HepG2 (cell line): ENCODE data around the gene GPR42. TPM values are rescaled to one million over a fixed set of nuclear protein-coding genes. Genes with fewer than 3 reads are reported as not detected.

Source experiments
- CBX5 ChIP-seq: sonication (generic); formaldehyde crosslinking; IDR thresholded peaks from 2 replicates; pipeline ENCODE4 v1.4.0; 2020; ENCODE audit warnings: missing genetic modification reagents, borderline replicate concordance
- CHCHD3 ChIP-seq: sonication (generic); formaldehyde crosslinking; IDR thresholded peaks from 2 replicates; pipeline ENCODE4 v1.8.0; 2022; ENCODE audit warnings: mild to moderate bottlenecking, missing genetic modification reagents, moderate library complexity
- CREM ChIP-seq, 2 experiments: sonication (generic) in 1 of 2; formaldehyde crosslinking in 1 of 2; IDR thresholded peaks; 2 replicates each; pipeline versions ENCODE4 v1.4.0 to v1.6.1; 2016 to 2020; ENCODE audit warnings: antibody characterized with exemption in 1 of 2, mild to moderate bottlenecking in 1 of 2, missing genetic modification reagents in 1 of 2
- DPF2 ChIP-seq: sonication (generic); formaldehyde crosslinking; IDR thresholded peaks from 2 replicates; pipeline ENCODE4 v1.4.0; 2020; ENCODE audit warnings: mild to moderate bottlenecking, low read depth, missing genetic modification reagents, borderline replicate concordance
- GATAD1 ChIP-seq: IDR thresholded peaks from 2 replicates; pipeline ENCODE4 v1.6.1; 2016; ENCODE audit warnings: missing genetic modification reagents, missing compliant biosample characterization
- HNRNPLL ChIP-seq: fragments of 200-400 bp; formaldehyde crosslinking; IDR thresholded peaks from 2 replicates; pipeline ENCODE4 v1.6.1; 2017; ENCODE audit warnings: mild to moderate bottlenecking, low read depth, low read length; ENCODE audit not compliant: poor library complexity, severe bottlenecking
- IRF2 ChIP-seq: IDR thresholded peaks from 2 replicates; pipeline ENCODE4 v1.6.1; 2018; ENCODE audit warnings: missing genetic modification reagents, missing compliant biosample characterization
- KLF13 ChIP-seq: sonication (generic); formaldehyde crosslinking; IDR thresholded peaks from 2 replicates; pipeline ENCODE4 v1.4.0; 2020; ENCODE audit warnings: mild to moderate bottlenecking, missing genetic modification reagents
- MEF2D ChIP-seq: sonication (generic); formaldehyde crosslinking; IDR thresholded peaks from 2 replicates; pipeline ENCODE4 v1.5.1; 2020; ENCODE audit warnings: mild to moderate bottlenecking, missing genetic modification reagents
- MLX ChIP-seq: IDR thresholded peaks from 2 replicates; pipeline ENCODE4 v1.6.1; 2016
- NFRKB ChIP-seq: fragments of 450-650 bp; IDR thresholded peaks from 2 replicates; pipeline ENCODE4 v1.6.1; 2017
- NFYB ChIP-seq: sonication (generic); formaldehyde crosslinking; IDR thresholded peaks from 2 replicates; pipeline ENCODE4 v1.4.0; 2020; ENCODE audit warnings: missing genetic modification reagents
- NR2C2 ChIP-seq: sonication (generic); formaldehyde crosslinking; IDR thresholded peaks from 2 replicates; pipeline ENCODE4 v1.4.0; 2020; ENCODE audit warnings: missing genetic modification reagents, mild to moderate bottlenecking, moderate library complexity, borderline replicate concordance
- PAF1 ChIP-seq: IDR thresholded peaks from 2 replicates; pipeline ENCODE4 v1.6.1; 2016; ENCODE audit warnings: missing genetic modification reagents, missing compliant biosample characterization
- POLR2AphosphoS2 ChIP-seq: IDR thresholded peaks from 2 replicates; pipeline ENCODE4 v1.6.1; 2011; ENCODE audit warnings: low read depth, low read length, improper control_type of control experiment
- RAD21 ChIP-seq: fragments of 450-650 bp; formaldehyde crosslinking; IDR thresholded peaks from 2 replicates; pipeline ENCODE4 v1.5.0; 2020; ENCODE audit warnings: mild to moderate bottlenecking
- RBFOX2 ChIP-seq: fragments of 200-400 bp; formaldehyde crosslinking; IDR thresholded peaks from 2 replicates; pipeline ENCODE4 v1.6.1; 2017; ENCODE audit warnings: low read depth, mild to moderate bottlenecking, low read length
- RCOR2 ChIP-seq: IDR thresholded peaks from 2 replicates; pipeline ENCODE4 v1.6.1; 2016; ENCODE audit warnings: missing biosample characterization, missing genetic modification reagents
- SIN3A ChIP-seq: IDR thresholded peaks from 2 replicates; pipeline ENCODE4 v1.6.1; 2011; ENCODE audit warnings: low read depth, mild to moderate bottlenecking, control low read depth, low read length, borderline replicate concordance
- TSC22D2 ChIP-seq: sonication (generic); formaldehyde crosslinking; IDR thresholded peaks from 2 replicates; pipeline ENCODE4 v1.5.1; 2020; ENCODE audit warnings: missing genetic modification reagents, mild to moderate bottlenecking, borderline replicate concordance
- YEATS4 ChIP-seq: sonication (generic); formaldehyde crosslinking; IDR thresholded peaks from 2 replicates; pipeline ENCODE4 v1.4.0; 2020; ENCODE audit warnings: missing genetic modification reagents, borderline replicate concordance
- ZFP41 ChIP-seq: sonication (generic); formaldehyde crosslinking; IDR thresholded peaks from 2 replicates; pipeline ENCODE4 v1.4.0; 2020; ENCODE audit warnings: mild to moderate bottlenecking, missing genetic modification reagents, borderline replicate concordance
- ZFX ChIP-seq: sonication (generic); formaldehyde crosslinking; IDR thresholded peaks from 2 replicates; pipeline ENCODE4 v1.4.0; 2020; ENCODE audit warnings: mild to moderate bottlenecking, low read depth, missing genetic modification reagents, moderate library complexity
- ZNF274 ChIP-seq: sonication (generic); formaldehyde crosslinking; IDR thresholded peaks from 2 replicates; pipeline ENCODE4 v1.5.1; 2020; ENCODE audit warnings: mild to moderate bottlenecking, missing genetic modification reagents
- ZNF3 ChIP-seq: IDR thresholded peaks from 2 replicates; pipeline ENCODE4 v1.7.0; 2017; ENCODE audit warnings: inconsistent platforms
- ZNF335 ChIP-seq: sonication (generic); formaldehyde crosslinking; IDR thresholded peaks from 2 replicates; pipeline ENCODE4 v1.4.0; 2020; ENCODE audit warnings: missing genetic modification reagents
- ZNF513 ChIP-seq: sonication (generic); formaldehyde crosslinking; conservative IDR thresholded peaks from 2 replicates; pipeline ENCODE4 v1.5.0; 2020; ENCODE audit warnings: missing genetic modification reagents
- ZNF546 ChIP-seq: sonication (generic); formaldehyde crosslinking; conservative IDR thresholded peaks from 2 replicates; pipeline ENCODE4 v1.8.1; 2023; ENCODE audit warnings: mild to moderate bottlenecking, missing genetic modification reagents
- ZNF724P ChIP-seq: sonication (generic); formaldehyde crosslinking; IDR thresholded peaks from 2 replicates; pipeline ENCODE4 v1.8.0; 2022; ENCODE audit warnings: missing genetic modification reagents, borderline replicate concordance
- ZNF747 ChIP-seq: sonication (generic); formaldehyde crosslinking; IDR thresholded peaks from 2 replicates; pipeline ENCODE4 v1.8.1; 2023; ENCODE audit warnings: missing genetic modification reagents, mild to moderate bottlenecking, borderline replicate concordance
- ZNF766 ChIP-seq: sonication (generic); formaldehyde crosslinking; IDR thresholded peaks from 2 replicates; pipeline ENCODE4 v1.5.0; 2020; ENCODE audit warnings: missing genetic modification reagents, borderline replicate concordance
- ZSCAN30 ChIP-seq: sonication (generic); formaldehyde crosslinking; IDR thresholded peaks from 2 replicates; pipeline ENCODE4 v1.5.0; 2020; ENCODE audit warnings: mild to moderate bottlenecking, missing genetic modification reagents
- polyA plus RNA-seq, 8 experiments: library from polyadenylated mRNA; depleted of rRNA in 3 of 8; stranded (reverse) in 7 of 8; unstranded in 1 of 8; fragments of >200 nt; fragmentation: Illumina TruSeq in 4 of 8; extraction: Trizol in 4 of 8; gene quantifications; 2 replicates each; pipeline versions ENCODE4 v1.2.1 to v1.2.3, GENCODE V29; 2011 to 2016; ENCODE audit warnings: low read depth in 4 of 8, missing spikeins in 1 of 8, mixed read lengths in 1 of 8; ENCODE audit not compliant: insufficient read depth in 1 of 8
- total RNA-seq, 5 experiments: library from RNA; depleted of rRNA; stranded (reverse); fragments of >200 nt; fragmentation: Illumina TruSeq; extraction: Trizol; gene quantifications; 2 replicates each; pipeline ENCODE4 v1.2.3, GENCODE V29; 2016; ENCODE audit warnings: low read depth in 1 of 5

GPR42 gene
- total and polyA plus RNA-seq, 2 of the 13 experiments (the other 11 are each of a cell fraction or from before 2014, with no cell fraction given), result not detected

GRCh38 chr19:35380450-35381124, 9.7 kb downstream of the GPR42 start (continued):
- TF ChIP-seq NFYB (CRISPR knock-in tag) (no peak; the same call in 1 of the 2 replicates), DPF2 (CRISPR knock-in tag) (peak; percentile 87), RAD21 (no peak), ZNF274 (CRISPR knock-in tag) (0 out of 2 replicates have a peak, but pooled peaks have one; percentile 21), HNRNPLL (no peak), GATAD1 (no peak), ZNF724P (0 out of 2 replicates have a peak, but pooled peaks have one; percentile 40), ZNF513 (no peak), CREM (IDR thresholded peaks at IDR 0.05) (peak; percentile 74), CREM (CRISPR knock-in tag; IDR thresholded peaks at IDR 0.05) (no peak), IRF2 (CRISPR knock-in tag) (no peak), ZNF3 (CRISPR knock-in tag) (no peak), RCOR2 (peak; percentile 27; the same call in 1 of the 2 replicates), ZNF546 (CRISPR knock-in tag) (no peak), MLX (CRISPR knock-in tag) (0 out of 2 replicates have a peak, but pooled peaks have one; percentile 52), ZNF747 (CRISPR knock-in tag) (no peak; the same call in 1 of the 2 replicates), NFRKB (no peak), ZNF335 (CRISPR knock-in tag) (0 out of 2 replicates have a peak, but pooled peaks have one; percentile 28), POLR2AphosphoS2 (no peak), CBX5 (CRISPR knock-in tag) (0 out of 2 replicates have a peak, but pooled peaks have one; percentile 24), TSC22D2 (no peak), PAF1 (CRISPR knock-in tag) (no peak), RBFOX2 (no peak), ZFP41 (CRISPR knock-in tag) (no peak), KLF13 (no peak), SIN3A (no peak), YEATS4 (CRISPR knock-in tag) (peak; percentile 82; the same call in 1 of the 2 replicates), ZFX (CRISPR knock-in tag) (no peak), MEF2D (CRISPR knock-in tag) (peak; percentile 62; the same call in 1 of the 2 replicates), ZNF766 (CRISPR knock-in tag) (no peak), NR2C2 (CRISPR knock-in tag) (no peak), CHCHD3 (CRISPR knock-in tag) (no peak), ZSCAN30 (no peak)
